GM12864 (cell line): ENCODE data around the gene DHX35.

Experiments
- DNase-seq: peaks from one replicate; pipeline ENCODE4 v3.0.0-alpha.2; 2011; ENCODE audit warnings: low read depth
- H3K4me3 ChIP-seq: 2 replicates; pipeline ENCODE4 v1.5.1; 2011; ENCODE audit warnings: mild to moderate bottlenecking, low read depth, low read length, control low read depth
- CTCF ChIP-seq: IDR thresholded peaks from 2 replicates; pipeline ENCODE4 v1.5.1; 2011; ENCODE audit warnings: low read depth, mild to moderate bottlenecking, moderate library complexity, low read length, control low read depth, inconsistent platforms; ENCODE audit errors: missing control alignments

Gene DHX35

GRCh38 chr20:39013662-39014109, 51.5 kb downstream of the DHX35 start:
- H3K4me3 ChIP-seq: no peak overlapping the region
- DNase-seq: no peak

GRCh38 chr20:39016041-39016440, 53.9 kb downstream of the DHX35 start:
- TF ChIP-seq CTCF: no peak
- no peak for DNase-seq
- H3K4me3 ChIP-seq: no peak overlapping the region

More at GRCh38 chr20:39013662-39014109, 51.5 kb downstream of the DHX35 start:
- TF ChIP-seq CTCF: no peak

GRCh38 chr20:39016506-39016905, 54.4 kb downstream of the DHX35 start:
- H3K4me3 ChIP-seq: no peak overlapping the region
- no peak for DNase-seq
- TF ChIP-seq CTCF: no peak

DNA sequence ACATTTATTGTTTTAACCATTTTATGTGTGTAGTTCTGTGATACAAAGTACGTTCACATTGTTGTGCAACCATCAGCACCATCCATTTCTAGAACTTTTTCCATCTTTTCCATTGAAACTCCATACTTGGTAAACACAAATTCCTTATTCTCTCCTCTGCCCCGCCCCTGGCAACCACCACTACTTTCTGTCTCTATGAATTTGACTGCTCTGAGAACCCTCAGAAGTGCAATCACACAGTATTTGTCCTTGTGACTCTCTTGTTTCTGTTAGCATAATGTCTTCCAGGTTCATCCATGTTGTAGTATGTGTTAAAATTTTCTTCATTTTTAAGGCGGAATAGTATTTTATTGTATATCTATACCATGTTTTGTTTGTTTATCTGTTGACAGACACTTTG, 56.9 kb downstream of the DHX35 start:
- H3K4me3 ChIP-seq: no peak overlapping the region
- TF ChIP-seq CTCF: no peak
- DNase-seq: no peak

GRCh38 chr20:39019805-39020325, 57.7 kb downstream of the DHX35 start:
- no peak for TF ChIP-seq CTCF
- peak; percentile 59 for DNase-seq
- no peak overlapping the region for H3K4me3 ChIP-seq

GRCh38 chr20:39021748-39022147, 59.6 kb downstream of the DHX35 start:
- TF ChIP-seq CTCF: no peak
- peak; percentile 70 for DNase-seq
- no peak overlapping the region for H3K4me3 ChIP-seq

- TF ChIP-seq CTCF: no peak
- no peak for DNase-seq
- no peak overlapping the region for H3K4me3 ChIP-seq
Measured at GRCh38 chr20:39025883-39026282, 63.7 kb downstream of the DHX35 start.
